ENCODE measurements around the gene KCNJ14.

The KCNJ14 gene

DNA sequence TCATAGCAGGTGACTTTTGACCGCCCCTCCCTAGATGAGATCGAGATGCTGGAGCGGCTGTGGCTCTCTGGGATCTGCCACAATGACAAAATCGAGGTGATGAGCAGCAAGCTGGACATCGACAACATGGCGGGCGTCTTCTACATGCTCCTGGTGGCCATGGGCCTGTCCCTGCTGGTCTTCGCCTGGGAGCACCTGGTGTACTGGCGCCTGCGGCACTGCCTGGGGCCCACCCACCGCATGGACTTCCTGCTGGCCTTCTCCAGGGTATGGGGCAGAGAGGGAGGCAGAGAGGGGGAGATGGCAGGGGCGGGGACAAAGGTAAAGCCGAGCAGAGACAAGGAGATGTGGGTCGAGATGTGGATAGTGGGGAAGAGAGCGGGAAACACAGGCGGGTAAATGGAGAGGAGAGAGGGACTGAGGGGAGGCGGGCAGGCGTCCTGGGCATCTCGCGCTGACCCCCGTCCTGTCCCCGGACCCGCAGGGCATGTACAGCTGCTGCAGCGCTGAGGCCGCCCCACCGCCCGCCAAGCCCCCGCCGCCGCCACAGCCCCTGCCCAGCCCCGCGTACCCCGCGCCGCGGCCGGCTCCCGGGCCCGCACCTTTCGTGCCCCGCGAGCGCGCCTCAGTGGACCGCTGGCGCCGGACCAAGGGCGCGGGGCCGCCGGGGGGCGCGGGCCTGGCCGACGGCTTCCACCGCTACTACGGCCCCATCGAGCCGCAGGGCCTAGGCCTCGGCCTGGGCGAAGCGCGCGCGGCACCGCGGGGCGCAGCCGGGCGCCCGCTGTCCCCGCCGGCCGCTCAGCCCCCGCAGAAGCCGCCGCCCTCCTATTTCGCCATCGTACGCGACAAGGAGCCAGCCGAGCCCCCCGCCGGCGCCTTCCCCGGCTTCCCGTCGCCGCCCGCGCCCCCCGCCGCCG lies 13.0 kb upstream of the KCNJ14 start:
- DNase-seq (ENCODE audit: extremely low read depth, low read depth), result no peak
- TF ChIP-seq, protein P1, sequence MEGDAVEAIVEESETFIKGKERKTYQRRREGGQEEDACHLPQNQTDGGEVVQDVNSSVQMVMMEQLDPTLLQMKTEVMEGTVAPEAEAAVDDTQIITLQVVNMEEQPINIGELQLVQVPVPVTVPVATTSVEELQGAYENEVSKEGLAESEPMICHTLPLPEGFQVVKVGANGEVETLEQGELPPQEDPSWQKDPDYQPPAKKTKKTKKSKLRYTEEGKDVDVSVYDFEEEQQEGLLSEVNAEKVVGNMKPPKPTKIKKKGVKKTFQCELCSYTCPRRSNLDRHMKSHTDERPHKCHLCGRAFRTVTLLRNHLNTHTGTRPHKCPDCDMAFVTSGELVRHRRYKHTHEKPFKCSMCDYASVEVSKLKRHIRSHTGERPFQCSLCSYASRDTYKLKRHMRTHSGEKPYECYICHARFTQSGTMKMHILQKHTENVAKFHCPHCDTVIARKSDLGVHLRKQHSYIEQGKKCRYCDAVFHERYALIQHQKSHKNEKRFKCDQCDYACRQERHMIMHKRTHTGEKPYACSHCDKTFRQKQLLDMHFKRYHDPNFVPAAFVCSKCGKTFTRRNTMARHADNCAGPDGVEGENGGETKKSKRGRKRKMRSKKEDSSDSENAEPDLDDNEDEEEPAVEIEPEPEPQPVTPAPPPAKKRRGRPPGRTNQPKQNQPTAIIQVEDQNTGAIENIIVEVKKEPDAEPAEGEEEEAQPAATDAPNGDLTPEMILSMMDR (IDR thresholded peaks at IDR 0.05; ENCODE audit: low read depth, low read length), result no peak

DNA sequence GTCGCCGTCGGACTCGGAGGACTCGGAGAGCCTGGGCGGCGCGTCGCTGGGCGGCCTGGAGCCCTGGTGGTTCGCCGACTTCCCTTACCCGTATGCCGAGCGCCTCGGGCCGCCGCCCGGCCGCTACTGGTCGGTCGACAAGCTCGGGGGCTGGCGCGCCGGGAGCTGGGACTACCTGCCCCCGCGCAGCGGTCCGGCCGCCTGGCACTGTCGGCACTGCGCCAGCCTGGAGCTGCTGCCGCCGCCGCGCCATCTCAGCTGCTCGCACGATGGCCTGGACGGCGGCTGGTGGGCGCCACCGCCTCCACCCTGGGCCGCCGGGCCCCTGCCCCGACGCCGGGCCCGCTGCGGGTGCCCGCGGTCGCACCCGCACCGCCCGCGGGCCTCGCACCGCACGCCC lies 12.1 kb upstream of the KCNJ14 start:
- TF ChIP-seq, protein P1 (IDR thresholded peaks at IDR 0.05; ENCODE audit: low read depth, low read length), result no peak
- DNase-seq (ENCODE audit: extremely low read depth, low read depth), result no peak

DNA sequence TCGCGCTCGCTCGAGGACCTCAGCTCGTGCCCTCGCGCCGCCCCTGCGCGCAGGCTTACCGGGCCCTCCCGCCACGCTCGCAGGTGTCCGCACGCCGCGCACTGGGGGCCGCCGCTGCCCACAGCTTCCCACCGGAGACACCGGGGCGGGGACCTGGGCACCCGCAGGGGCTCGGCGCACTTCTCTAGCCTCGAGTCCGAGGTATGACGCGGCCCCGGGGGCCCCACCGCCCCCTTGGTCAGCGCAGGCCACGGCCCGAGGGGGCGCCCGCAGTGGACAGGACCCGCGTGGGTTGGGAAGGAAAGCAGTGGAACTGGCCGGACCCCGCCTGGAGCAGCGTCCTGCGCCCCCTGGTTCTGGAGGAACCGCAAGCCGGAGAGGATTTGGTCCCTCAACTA lies 11.6 kb upstream of the KCNJ14 start:
- DNase-seq (ENCODE audit: extremely low read depth, low read depth), result no peak
- TF ChIP-seq, protein P1 (IDR thresholded peaks at IDR 0.05; ENCODE audit: low read depth, low read length), result no peak

DNA sequence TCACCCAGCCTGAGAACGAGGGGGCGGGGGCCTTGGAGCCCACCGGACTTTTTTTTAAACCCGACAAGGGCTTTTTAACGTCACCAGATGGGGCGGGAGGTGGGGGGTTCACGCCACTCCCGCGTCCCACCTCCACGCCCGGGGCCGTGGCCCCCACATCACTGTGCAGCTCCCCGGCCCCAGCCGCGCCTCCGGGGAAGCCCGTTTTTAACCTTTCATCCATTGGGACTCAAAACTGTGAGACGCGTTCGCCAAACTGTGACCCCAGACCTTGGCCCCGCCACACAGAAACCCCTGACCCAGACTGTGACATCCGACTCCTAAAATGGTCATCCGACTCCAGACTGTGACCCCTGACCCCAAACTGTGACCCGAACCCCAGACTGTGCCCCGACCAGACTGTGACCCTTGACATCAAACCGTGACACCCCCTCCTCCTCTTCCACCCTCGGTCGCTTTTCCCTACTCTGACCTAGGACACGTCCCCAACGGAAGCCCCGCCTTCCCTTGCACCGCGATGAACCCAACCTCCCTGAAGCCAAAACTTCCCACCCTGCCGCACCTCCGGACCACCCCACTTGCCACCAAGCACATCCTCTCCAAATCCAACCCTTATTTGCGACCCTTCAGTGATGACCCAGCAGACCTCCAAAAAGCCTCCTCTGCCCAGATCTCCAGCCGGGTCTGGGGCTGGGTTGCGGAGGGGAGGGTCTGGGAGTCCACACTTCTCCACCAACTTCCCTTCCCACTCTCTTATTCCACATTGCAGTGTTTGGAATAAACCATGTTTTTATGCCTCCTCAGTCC lies 11.0 kb upstream of the KCNJ14 start:
- TF ChIP-seq, protein P1 (IDR thresholded peaks at IDR 0.05; ENCODE audit: low read depth, low read length), result no peak
- no peak for DNase-seq (ENCODE audit: extremely low read depth, low read depth)

DNA sequence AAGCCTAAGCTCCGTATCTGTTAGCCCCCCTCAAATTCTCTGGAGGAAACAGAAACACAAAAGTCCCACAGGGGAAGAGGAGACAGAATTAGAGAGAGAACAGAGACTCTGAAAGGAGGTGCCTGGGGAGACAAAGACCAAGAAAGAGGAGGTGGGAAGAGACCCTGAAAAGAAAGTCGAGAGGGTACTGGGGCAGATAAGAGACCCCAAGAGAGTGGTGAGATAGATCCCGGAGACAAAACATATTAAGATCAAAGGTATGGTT lies 10.5 kb upstream of the KCNJ14 start:
- TF ChIP-seq, protein P1 (IDR thresholded peaks at IDR 0.05; ENCODE audit: low read depth, low read length), result no peak
- no peak for DNase-seq (ENCODE audit: extremely low read depth, low read depth)

DNA sequence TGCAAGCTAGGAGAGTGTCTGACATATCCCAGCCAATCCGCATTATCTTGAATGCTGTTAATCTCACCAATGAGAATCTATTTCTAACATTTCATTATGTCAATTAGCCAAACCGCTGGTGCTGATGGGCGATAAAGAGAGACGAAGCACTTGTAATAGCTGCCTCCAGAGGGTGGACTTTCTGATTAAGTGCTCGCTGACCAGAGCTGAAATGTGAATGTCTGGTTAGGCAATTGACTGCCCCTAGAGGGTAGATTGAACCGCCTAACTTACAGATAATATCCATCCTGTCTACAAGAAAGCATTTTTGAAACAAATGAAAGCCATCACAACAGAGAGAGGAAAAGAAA lies 10.1 kb upstream of the KCNJ14 start:
- peak; percentile 81 for DNase-seq (ENCODE audit: extremely low read depth, low read depth)
- TF ChIP-seq, protein P1 (IDR thresholded peaks at IDR 0.05; ENCODE audit: low read depth, low read length), result peak; percentile 78
